GM12878 (cell line): Measurements from ENCODE around the gene OSTC. TPM values are rescaled to one million over a fixed set of nuclear protein-coding genes. Genes with fewer than 3 reads are reported as not detected.
A peak's percentile ranks its signal among the peaks of the same experiment; 100 is the strongest.

Experiments
- ASH2L ChIP-seq: fragments of 300-600, 200-600 bp; sonication (generic); IDR thresholded peaks from 2 replicates; pipeline ENCODE4 v1.6.1; 2017; ENCODE audit warnings: low read depth, mild to moderate bottlenecking, borderline replicate concordance
- ATF3 ChIP-seq: IDR thresholded peaks from 2 replicates; pipeline ENCODE4 v1.6.1; 2011; ENCODE audit warnings: low read depth, mild to moderate bottlenecking, low read length, moderate library complexity, borderline replicate concordance; ENCODE audit errors: extremely low read depth
- BCL11A ChIP-seq: IDR thresholded peaks from 2 replicates; pipeline ENCODE4 v1.6.1; 2011; ENCODE audit warnings: low read depth, low read length
- CREM ChIP-seq: IDR thresholded peaks from 2 replicates; pipeline ENCODE4 v1.6.1; 2014; ENCODE audit warnings: antibody characterized with exemption, low read depth
- CUX1 ChIP-seq: IDR thresholded peaks from 2 replicates; pipeline ENCODE4 v1.6.1; 2012; ENCODE audit warnings: improper control_type of control experiment, low read depth, low read length; ENCODE audit not compliant: insufficient replicate concordance
- EED ChIP-seq: sonication (generic); IDR thresholded peaks from 2 replicates; pipeline ENCODE4 v1.6.1; 2016; ENCODE audit warnings: antibody characterized with exemption, low read depth
- FOXM1 ChIP-seq: IDR thresholded peaks from 2 replicates; pipeline ENCODE4 v1.6.1; 2012; ENCODE audit warnings: low read depth, mild to moderate bottlenecking, inconsistent platforms, low read length, moderate library complexity
- MTA3 ChIP-seq: IDR thresholded peaks from 2 replicates; pipeline ENCODE4 v1.6.1; 2012; ENCODE audit warnings: low read length, inconsistent platforms, borderline replicate concordance
- MYB ChIP-seq: fragments of 150-350 bp; IDR thresholded peaks from 2 replicates; pipeline ENCODE4 v1.6.1; 2014; ENCODE audit warnings: mild to moderate bottlenecking, low read depth, low read length, borderline replicate concordance
- MYC ChIP-seq: IDR thresholded peaks from 2 replicates; pipeline ENCODE4 v1.6.1; 2011; ENCODE audit warnings: mild to moderate bottlenecking, low read length, moderate library complexity, inconsistent platforms; ENCODE audit not compliant: insufficient read depth, insufficient replicate concordance, insufficient read length, severe bottlenecking
- NFYA ChIP-seq: IDR thresholded peaks from 2 replicates; pipeline ENCODE4 v1.6.1; 2011; ENCODE audit warnings: low read depth, mild to moderate bottlenecking, low read length, improper control_type of control experiment, borderline replicate concordance
- NR2C1 ChIP-seq: fragments of 450-650 bp; IDR thresholded peaks from 2 replicates; pipeline ENCODE4 v1.6.1; 2017; ENCODE audit warnings: antibody characterized with exemption, mild to moderate bottlenecking, moderate library complexity
- NR2F1 ChIP-seq: fragments of 450-650 bp; conservative IDR thresholded peaks from 2 replicates; pipeline ENCODE4 v1.6.1; 2017; ENCODE audit warnings: mild to moderate bottlenecking
- PRDM15 ChIP-seq: fragments of 450-650 bp; formaldehyde crosslinking; IDR thresholded peaks from 2 replicates; pipeline ENCODE4 v1.4.0; 2020; ENCODE audit warnings: mild to moderate bottlenecking, moderate library complexity
- RELA ChIP-seq: fragments of 450-650 bp; IDR thresholded peaks from 2 replicates; pipeline ENCODE4 v1.8.0; 2014; ENCODE audit warnings: borderline replicate concordance; ENCODE audit not compliant: partially characterized antibody
- SIN3A ChIP-seq: IDR thresholded peaks from 2 replicates; pipeline ENCODE4 v1.6.1; 2012; ENCODE audit warnings: low read depth, low read length, improper control_type of control experiment
- SIX5 ChIP-seq: IDR thresholded peaks from 2 replicates; pipeline ENCODE4 v1.6.1; 2011; ENCODE audit warnings: mild to moderate bottlenecking, low read depth, low read length, moderate library complexity; ENCODE audit not compliant: severe bottlenecking
- WRNIP1 ChIP-seq: IDR thresholded peaks from 2 replicates; pipeline ENCODE4 v1.6.1; 2011; ENCODE audit warnings: low read depth, low read length, improper control_type of control experiment, borderline replicate concordance
- ZNF622 ChIP-seq: fragments of 450-650 bp; IDR thresholded peaks from 2 replicates; pipeline ENCODE4 v1.6.1; 2017; ENCODE audit warnings: mild to moderate bottlenecking, inconsistent platforms
- ZSCAN29 ChIP-seq: fragments of 450-650 bp; IDR thresholded peaks from 2 replicates; pipeline ENCODE4 v1.6.1; 2017; ENCODE audit warnings: mild to moderate bottlenecking, moderate library complexity
- ZZZ3 ChIP-seq: IDR thresholded peaks from 2 replicates; pipeline ENCODE4 v1.6.1; 2011; ENCODE audit warnings: low read depth; ENCODE audit not compliant: control insufficient read depth, insufficient read length
- polyA plus RNA-seq, 11 experiments: library from polyadenylated mRNA; depleted of rRNA in 4 of 11; unstranded in 6 of 11; stranded (reverse) in 5 of 11; fragments of >200 nt; fragmentation: Nextera tagmentation in 4 of 11; fragmentation: Illumina TruSeq in 1 of 11; extraction: Ambion mirVana in 4 of 11; extraction: Trizol in 1 of 11; gene quantifications; 1 replicate in 1 of 11; 2 replicates in 10 of 11; pipeline versions ENCODE4 v1.2.1 to v1.2.3, GENCODE V29; 2011 to 2016; ENCODE audit warnings: inconsistent platforms in 2 of 11, missing spikeins in 2 of 11, low read depth in 1 of 11
- total RNA-seq, 4 experiments: library from RNA; depleted of rRNA in 3 of 4; stranded (reverse); fragments of >200 nt in 3 of 4; fragmentation: Illumina TruSeq in 1 of 4; extraction: Trizol in 1 of 4; gene quantifications; 2 replicates each; pipeline versions ENCODE4 v1.2.1 to v1.2.3, GENCODE V29; 2013 to 2021

OSTC gene
- total and polyA plus RNA-seq, 10 of the 15 experiments (the other 5 are each of a cell fraction or from before 2014, with no cell fraction given), result 106 to 681 (median 181) TPM

GRCh38 chr4:108620101-108620932 lies 30.1 kb upstream of the OSTC start, which contains the start of gene RPL34 (continued):
- TF ChIP-seq PRDM15 (CRISPR knock-in tag), result no peak
- no peak for TF ChIP-seq WRNIP1
- TF ChIP-seq ZSCAN29, result 0 out of 2 replicates have a peak, but pooled peaks have one; percentile 22
- no peak for TF ChIP-seq NFYA
- peak; percentile 50 for TF ChIP-seq ZZZ3
- TF ChIP-seq FOXM1, result peak; percentile 56; the same call in 1 of the 2 replicates
- TF ChIP-seq EED, result no peak; the same call in 1 of the 2 replicates
- no peak for TF ChIP-seq ZNF622
- peak; percentile 96 for TF ChIP-seq NR2F1
- TF ChIP-seq BCL11A, result no peak
- TF ChIP-seq ASH2L, result no peak
- TF ChIP-seq SIX5, result peak; percentile 73
- TF ChIP-seq NR2C1, result peak; percentile 100
- TF ChIP-seq MYB, result no peak
- TF ChIP-seq ATF3, result no peak
- TF ChIP-seq CUX1, result no peak
- peak; percentile 89; the same call in 1 of the 2 replicates for TF ChIP-seq SIN3A
- TF ChIP-seq CREM, result peak; percentile 98
- TF ChIP-seq MYC, result peak; percentile 91
- TF ChIP-seq RELA, result peak; percentile 63
- peak; percentile 76; the same call in 1 of the 2 replicates for TF ChIP-seq MTA3
